ENCODE results near the gene MCF2L. TPM values are rescaled to one million over a fixed set of nuclear protein-coding genes. Genes with fewer than 3 reads are reported as not detected.

Gene MCF2L
- total RNA-seq, 2 experiments from 2014 or later, result 1.6 to 2.8 TPM

DNA sequence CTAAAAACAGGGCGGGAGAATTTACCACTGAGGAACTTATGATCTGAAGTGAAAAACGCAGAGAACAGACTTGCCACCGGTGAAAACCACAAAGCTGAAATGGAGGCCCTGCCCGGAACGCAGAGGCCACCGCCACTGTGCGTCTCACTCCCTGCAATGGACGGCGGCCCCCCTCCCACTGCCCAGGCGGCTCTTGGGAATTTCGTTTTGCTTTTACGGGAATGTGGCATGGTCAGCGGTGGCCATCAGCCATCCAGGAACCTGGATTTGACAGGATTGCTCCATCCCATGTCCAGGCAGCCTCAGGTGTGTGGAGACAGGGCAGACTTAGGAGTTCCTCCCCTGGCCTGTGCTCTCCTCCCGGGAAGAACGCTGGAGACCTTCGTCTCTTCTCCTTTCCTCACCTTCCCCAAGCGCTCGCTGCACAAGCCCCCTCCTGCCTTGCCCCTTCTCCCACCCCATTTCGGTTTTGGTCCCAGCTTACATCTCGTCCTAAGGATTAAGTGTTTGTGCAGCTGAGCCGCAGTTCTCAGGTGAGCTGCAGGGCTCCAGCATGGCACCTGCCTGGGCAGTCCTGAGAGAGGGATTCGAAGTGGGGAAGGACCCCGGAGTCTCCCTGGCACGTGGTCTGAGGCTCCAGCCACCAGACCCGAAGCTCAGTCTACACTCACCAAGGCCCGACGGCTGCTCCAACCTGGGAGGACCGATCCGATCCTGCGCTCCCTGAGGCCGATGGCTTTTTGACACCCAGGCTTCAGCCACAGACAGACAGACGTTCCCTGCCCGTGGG lies 49.9 kb downstream of the MCF2L start:
- Mint-ChIP-seq H3K36me3 (no peaks in the 10 kb centered on the region), H3K4me3 (no peak overlapping the region), H3K4me1 (peaks cover 6% of the 10 kb centered on the region), H3K9me3 (ENCODE audit: low read depth) (peaks cover 2% of the 10 kb centered on the region), H3K27ac (no peak overlapping the region), H3K27me3 (no peaks in the 10 kb centered on the region)
- ATAC-seq, result no peak
- CTCF ChIA-PET, result no interaction called here
- DNase-seq, result no peak

DNA sequence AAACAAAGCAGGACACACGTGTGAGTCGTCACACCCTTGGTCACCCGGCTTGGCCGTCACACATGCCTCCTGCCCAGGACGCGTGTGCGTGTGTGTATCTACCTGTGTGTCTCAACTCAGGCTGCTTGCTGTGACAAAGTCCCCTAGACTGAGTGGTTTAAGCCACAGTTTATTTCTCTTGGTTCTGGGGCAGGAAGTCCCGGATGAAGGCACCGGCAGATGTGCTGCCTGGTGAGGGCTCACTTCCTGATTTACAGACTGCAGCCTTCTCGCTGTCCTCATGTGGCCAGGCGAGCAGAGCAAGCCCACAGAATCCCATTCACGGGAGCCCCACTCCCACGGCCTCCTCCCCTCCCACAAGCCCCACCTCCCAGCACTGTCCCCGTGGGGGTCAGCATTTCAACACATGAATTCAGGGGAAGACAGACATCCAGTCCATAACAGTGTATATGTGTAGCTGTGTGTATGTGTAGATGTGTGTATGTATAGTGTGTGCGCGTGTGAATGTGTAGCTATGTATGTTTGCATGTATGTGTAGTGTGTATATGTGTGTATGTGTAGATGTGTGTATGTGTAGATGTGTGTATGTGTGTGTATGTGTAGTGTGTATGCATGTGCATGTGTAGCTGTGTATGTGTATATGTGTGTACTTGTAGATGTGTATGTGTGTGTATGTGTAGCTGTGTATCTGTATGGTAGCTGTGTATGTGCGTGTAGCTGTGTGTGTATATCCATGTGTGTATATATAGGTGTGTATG lies 51.5 kb downstream of the MCF2L start:
- no peak overlapping the region for H3K4me3 Mint-ChIP-seq
- H3K27ac Mint-ChIP-seq, result no peak overlapping the region
- CTCF ChIA-PET, result no interaction called here
- H3K27me3 Mint-ChIP-seq, result no peaks in the 10 kb centered on the region
- H3K36me3 Mint-ChIP-seq, result no peaks in the 10 kb centered on the region
- peaks cover 2% of the 10 kb centered on the region for H3K9me3 Mint-ChIP-seq (ENCODE audit: low read depth)
- ATAC-seq (no peak), DNase-seq (no peak)
- H3K4me1 Mint-ChIP-seq, result peaks cover 6% of the 10 kb centered on the region

DNA sequence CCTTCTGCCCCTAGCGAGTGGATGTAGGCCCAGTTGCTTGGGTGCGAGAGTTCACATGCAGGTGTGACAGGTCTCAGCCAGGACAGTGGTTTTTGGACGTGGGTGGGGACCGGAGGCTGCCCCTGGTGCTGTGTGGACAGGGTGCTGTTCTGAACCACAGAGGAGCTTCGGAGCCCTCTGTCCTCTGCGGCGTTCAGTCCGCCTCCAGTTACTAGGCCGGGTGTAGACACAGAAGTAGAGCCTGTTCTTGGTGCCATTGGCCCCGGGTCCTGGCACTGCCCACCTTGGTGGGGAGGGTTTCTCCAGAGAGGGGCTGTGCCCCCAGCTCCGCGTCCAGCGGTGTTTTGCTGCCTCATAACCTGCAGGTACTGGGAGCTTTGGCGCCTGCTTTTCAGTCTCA lies 52.4 kb downstream of the MCF2L start:
- CTCF ChIA-PET, result no interaction called here
- Mint-ChIP-seq H3K36me3 (no peaks in the 10 kb centered on the region), H3K9me3 (ENCODE audit: low read depth) (peaks cover 2% of the 10 kb centered on the region), H3K4me1 (peaks cover 6% of the 10 kb centered on the region), H3K4me3 (no peak overlapping the region), H3K27me3 (no peaks in the 10 kb centered on the region), H3K27ac (no peak overlapping the region)
- ATAC-seq (no peak), DNase-seq (no peak)

- CTCF ChIA-PET, result no interaction called here
Measured at GRCh38 chr13:113021811-113022210, 52.8 kb downstream of the MCF2L start.

DNA sequence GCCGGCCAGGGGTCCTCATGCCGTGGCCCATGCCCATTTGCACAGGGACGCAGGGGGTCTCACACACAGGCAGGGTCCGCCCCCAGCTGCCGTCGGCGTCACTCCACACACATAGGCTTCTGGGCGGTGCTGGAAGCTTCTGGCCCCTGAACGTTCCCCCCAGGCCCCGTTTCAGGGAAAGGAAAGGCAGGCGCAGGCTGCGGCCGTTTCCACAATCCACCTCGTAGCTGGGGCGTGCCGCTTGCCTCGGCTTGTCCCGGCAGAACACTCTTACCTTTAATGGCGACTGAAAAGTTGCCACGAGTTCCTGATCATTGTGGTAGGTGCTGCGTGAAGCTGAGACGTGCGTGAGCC lies 53.4 kb downstream of the MCF2L start:
- Mint-ChIP-seq H3K4me1 (peaks cover 6% of the 10 kb centered on the region), H3K4me3 (no peak overlapping the region), H3K36me3 (no peaks in the 10 kb centered on the region), H3K27ac (no peak overlapping the region), H3K27me3 (no peaks in the 10 kb centered on the region), H3K9me3 (ENCODE audit: low read depth) (peaks cover 2% of the 10 kb centered on the region)
- ATAC-seq, result no peak
- CTCF ChIA-PET, result no interaction called here
- no peak for DNase-seq

More at GRCh38 chr13:113021811-113022210, 52.8 kb downstream of the MCF2L start:
- no peak for ATAC-seq
- H3K4me1 Mint-ChIP-seq, result peaks cover 6% of the 10 kb centered on the region
- H3K36me3 Mint-ChIP-seq, result no peaks in the 10 kb centered on the region
- no peaks in the 10 kb centered on the region for H3K27me3 Mint-ChIP-seq
- DNase-seq, result no peak
- H3K9me3 Mint-ChIP-seq (ENCODE audit: low read depth), result peaks cover 2% of the 10 kb centered on the region
- H3K27ac Mint-ChIP-seq, result no peak overlapping the region
- no peak overlapping the region for H3K4me3 Mint-ChIP-seq

DNA sequence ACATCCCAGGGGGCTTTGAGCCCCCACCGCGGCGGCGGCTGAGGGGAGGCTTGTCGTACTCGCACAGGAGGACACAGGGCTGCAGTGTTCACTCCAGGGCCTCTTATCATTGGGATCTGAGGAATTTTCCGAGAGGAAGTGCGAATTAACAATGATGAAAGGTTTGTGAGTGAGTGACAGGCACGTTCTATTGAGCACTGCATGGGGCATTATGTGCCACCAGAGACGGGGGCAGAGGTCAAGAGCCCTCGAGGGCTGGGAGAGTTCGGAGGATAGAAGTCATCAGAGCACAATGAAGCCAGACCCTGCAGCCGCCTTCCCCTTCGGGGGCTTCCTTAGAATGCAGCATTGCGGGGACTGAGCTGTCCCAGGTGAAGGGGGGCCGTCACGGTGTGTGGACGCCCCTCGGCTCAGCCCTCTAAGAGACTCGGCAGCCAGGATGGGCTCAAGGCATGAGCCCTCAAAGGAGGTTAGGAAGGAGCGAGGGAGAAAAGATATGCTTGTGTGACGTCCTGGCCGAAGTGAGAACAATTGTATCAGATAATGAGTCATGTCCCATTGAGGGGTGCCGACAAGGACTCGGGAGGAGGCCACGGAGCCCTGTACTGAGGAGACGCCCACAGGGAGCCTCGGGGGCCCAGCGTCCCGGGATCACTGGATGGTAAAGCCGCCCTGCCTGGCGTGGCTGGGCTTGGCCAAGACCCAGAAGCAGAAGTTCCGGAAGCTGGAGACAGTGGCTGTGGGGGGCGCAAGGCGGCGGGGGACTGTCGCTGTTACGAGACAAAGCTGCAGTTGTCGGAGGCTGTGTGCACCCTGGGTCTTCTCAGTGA lies 53.9 kb downstream of the MCF2L start:
- no peak overlapping the region for H3K4me3 Mint-ChIP-seq
- no peaks in the 10 kb centered on the region for H3K27me3 Mint-ChIP-seq
- CTCF ChIA-PET, result interaction anchor here (0.6 to 1.4 kb wide), 2 partner anchors 80 to 883 kb away, joined by 3 to 4 read pairs; no protein-coding TSS in a partner anchor
- H3K4me1 Mint-ChIP-seq, result peaks cover 6% of the 10 kb centered on the region
- DNase-seq (no peak), ATAC-seq (no peak)
- no peak overlapping the region for H3K27ac Mint-ChIP-seq
- no peaks in the 10 kb centered on the region for H3K36me3 Mint-ChIP-seq
- H3K9me3 Mint-ChIP-seq (ENCODE audit: low read depth), result peaks cover 2% of the 10 kb centered on the region

- no peak overlapping the region for H3K4me3 Mint-ChIP-seq
- H3K9me3 Mint-ChIP-seq (ENCODE audit: low read depth), result peaks cover 2% of the 10 kb centered on the region
- H3K27me3 Mint-ChIP-seq, result no peaks in the 10 kb centered on the region
- CTCF ChIA-PET, result interaction anchor here (0.5 to 1.4 kb wide), 3 partner anchors 79 to 883 kb away, joined by 3 to 4 read pairs (median 3); no protein-coding TSS in a partner anchor
- ATAC-seq (no peak), DNase-seq (no peak)
- H3K36me3 Mint-ChIP-seq, result no peaks in the 10 kb centered on the region
- H3K27ac Mint-ChIP-seq, result no peak overlapping the region
- H3K4me1 Mint-ChIP-seq, result peaks cover 6% of the 10 kb centered on the region
Measured at GRCh38 chr13:113023694-113024430, 54.8 kb downstream of the MCF2L start.

- Mint-ChIP-seq H3K27me3 (no peaks in the 10 kb centered on the region), H3K27ac (no peak overlapping the region), H3K36me3 (no peaks in the 10 kb centered on the region), H3K4me3 (no peak overlapping the region), H3K9me3 (ENCODE audit: low read depth) (peaks cover 2% of the 10 kb centered on the region), H3K4me1 (peaks cover 6% of the 10 kb centered on the region)
- no peak for DNase-seq
- no peak for ATAC-seq
- CTCF ChIA-PET, result interaction anchor here (1.4 kb wide), 1 partner anchor 82 kb away, joined by 4 read pairs; no protein-coding TSS in a partner anchor
Measured at GRCh38 chr13:113024466-113024865, 55.5 kb downstream of the MCF2L start.

- Mint-ChIP-seq H3K27me3 (no peaks in the 10 kb centered on the region), H3K36me3 (no peaks in the 10 kb centered on the region), H3K27ac (no peak overlapping the region), H3K4me3 (no peak overlapping the region), H3K4me1 (no peaks in the 10 kb centered on the region), H3K9me3 (ENCODE audit: low read depth) (no peaks in the 10 kb centered on the region)
- CTCF ChIA-PET, result interaction anchor here (4.0 kb wide), 1 partner anchor 83 kb away, joined by 38 read pairs; no protein-coding TSS in a partner anchor
- DNase-seq (no peak), ATAC-seq (no peak)
Measured at GRCh38 chr13:113026391-113026910, 57.4 kb downstream of the MCF2L start.

- H3K4me1 Mint-ChIP-seq, result no peaks in the 10 kb centered on the region
- no peaks in the 10 kb centered on the region for H3K36me3 Mint-ChIP-seq
- H3K27me3 Mint-ChIP-seq, result no peaks in the 10 kb centered on the region
- H3K9me3 Mint-ChIP-seq (ENCODE audit: low read depth), result no peaks in the 10 kb centered on the region
- CTCF ChIA-PET, result interaction anchor here (4.0 kb wide), 1 partner anchor 84 kb away, joined by 38 read pairs; no protein-coding TSS in a partner anchor
- H3K27ac Mint-ChIP-seq, result no peak overlapping the region
- H3K4me3 Mint-ChIP-seq, result no peak overlapping the region
- no peak for ATAC-seq
- DNase-seq, result no peak
Measured at GRCh38 chr13:113027095-113027494, 58.1 kb downstream of the MCF2L start.

DNA sequence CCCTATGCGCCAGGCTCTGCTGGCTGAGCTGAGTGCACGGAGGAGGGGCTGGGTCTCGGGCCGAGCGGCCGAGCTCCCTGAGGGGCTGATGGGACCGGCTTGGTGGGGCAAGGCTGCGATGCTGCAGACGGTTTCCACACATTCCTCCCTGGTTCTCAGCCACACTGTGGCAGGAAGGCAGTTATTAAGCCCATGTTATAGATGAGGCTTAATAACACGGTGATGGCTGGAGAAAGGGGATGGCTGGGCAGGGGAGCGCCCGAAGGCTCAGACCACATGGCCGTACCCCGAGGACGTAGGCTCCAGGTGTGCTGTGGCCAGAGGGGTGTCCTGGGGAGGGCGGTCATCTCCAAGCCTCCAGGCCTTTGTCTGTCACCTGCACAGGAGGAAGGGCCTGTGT lies 58.6 kb downstream of the MCF2L start:
- ATAC-seq (no peak), DNase-seq (no peak)
- CTCF ChIA-PET, result interaction anchor here (4.0 kb wide), 1 partner anchor 84 kb away, joined by 38 read pairs; no protein-coding TSS in a partner anchor
- Mint-ChIP-seq H3K4me1 (no peaks in the 10 kb centered on the region), H3K9me3 (ENCODE audit: low read depth) (no peaks in the 10 kb centered on the region), H3K27ac (no peak overlapping the region), H3K36me3 (no peaks in the 10 kb centered on the region), H3K27me3 (no peaks in the 10 kb centered on the region), H3K4me3 (no peak overlapping the region)

DNA sequence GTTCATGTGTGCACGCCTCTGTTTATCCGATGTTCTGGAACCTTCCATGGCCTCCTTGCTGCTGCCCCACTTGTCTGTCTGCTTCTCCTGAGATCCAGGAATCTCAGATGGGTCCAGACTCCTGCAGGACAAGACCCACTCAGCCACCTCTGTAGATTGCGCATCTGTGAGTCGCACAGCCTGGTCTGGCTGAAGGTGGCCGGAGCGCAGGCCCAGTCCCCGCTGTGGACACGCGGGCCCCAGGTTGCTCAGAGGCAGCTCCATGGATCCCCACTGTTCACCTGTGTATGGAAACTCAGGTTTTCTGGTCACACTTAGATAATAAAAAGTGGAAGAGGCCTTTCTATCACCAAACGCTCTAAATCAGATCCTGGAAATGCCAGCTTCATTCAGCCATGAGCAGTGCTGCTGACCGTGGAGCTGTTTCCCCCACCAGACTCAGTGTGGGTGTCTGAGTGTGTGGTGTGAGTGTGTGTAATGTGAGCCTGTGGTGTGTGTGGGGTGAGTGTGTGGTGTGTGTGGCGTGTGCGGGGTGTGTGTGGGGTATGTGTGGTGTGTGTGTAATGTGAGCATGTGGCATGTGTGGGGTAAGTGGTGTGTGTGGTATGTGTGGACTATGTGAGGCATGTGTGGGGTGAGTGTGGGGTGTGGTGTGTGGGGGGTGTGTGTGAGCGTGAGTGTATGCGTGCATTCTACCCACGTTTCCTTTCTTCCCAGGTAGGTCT lies 59.5 kb downstream of the MCF2L start:
- Mint-ChIP-seq H3K9me3 (ENCODE audit: low read depth) (no peaks in the 10 kb centered on the region), H3K27ac (no peak overlapping the region), H3K4me3 (no peak overlapping the region), H3K36me3 (no peaks in the 10 kb centered on the region), H3K27me3 (no peaks in the 10 kb centered on the region), H3K4me1 (no peaks in the 10 kb centered on the region)
- no peak for ATAC-seq
- CTCF ChIA-PET, result interaction anchor here (1.2 to 4.0 kb wide), 4 partner anchors 32 to 181 kb away, joined by 3 to 38 read pairs (median 4); partner anchors contain the start of gene CUL4A
- no peak for DNase-seq
